SK-N-SH (cell line): ENCODE measurements around the gene LRP1. TPM values are rescaled to one million over a fixed set of nuclear protein-coding genes. Genes with fewer than 3 reads are reported as not detected.

Experiments used
- CTCF ChIA-PET: fragments of 300-600, 350-600 bp; formaldehyde crosslinking; extraction: SDS; loops from one replicate; lab custom pipeline; 2021; lab: Yijun Ruan, JAX
- POLR2A ChIA-PET: fragments of 350-600 bp; sonication (Branson Sonifier 250); formaldehyde crosslinking; extraction: SDS; loops from one replicate; lab custom pipeline; 2020; ENCODE audit warnings: antibody characterized with exemption, inconsistent platforms; lab: Yijun Ruan, JAX
- DNase-seq: peaks from one replicate; pipeline ENCODE4 v3.0.0; 2012
- H2AFZ ChIP-seq: fragments of 200-600 bp; sonication (generic); 2 replicates; pipeline ENCODE4 v1.8.1; 2016; ENCODE audit warnings: antibody characterized with exemption, mild to moderate bottlenecking, low read depth
- H3F3A ChIP-seq: fragments of 200-600 bp; sonication (generic); replicated peaks from 2 replicates; pipeline ENCODE3; 2016; ENCODE audit warnings: antibody characterized with exemption, mild to moderate bottlenecking; ENCODE audit not compliant: insufficient read depth
- H3K27ac ChIP-seq, 2 experiments: fragments of 200-500 bp in 1 of 2; fragments of 200-600 bp in 1 of 2; sonication (Bioruptor generic) in 1 of 2; sonication (generic), shearing (Covaris generic) in 1 of 2; 2 replicates each; pipeline versions ENCODE4 v1.5.1 to v1.6.1; 2014 to 2016; ENCODE audit warnings: low read depth in 2 of 2, inconsistent platforms in 1 of 2, low read length in 1 of 2, mild to moderate bottlenecking in 1 of 2, mixed read lengths in 1 of 2
- H3K27me3 ChIP-seq: fragments of 200-600 bp; sonication (generic), shearing (Covaris generic); 2 replicates; pipeline ENCODE4 v1.6.1; 2016; ENCODE audit warnings: mixed run types; ENCODE audit not compliant: insufficient read depth
- H3K36me3 ChIP-seq, 2 experiments: fragments of 200-500 bp in 1 of 2; fragments of 200-600 bp in 1 of 2; sonication (Bioruptor generic) in 1 of 2; sonication (generic) in 1 of 2; replicated peaks in 1 of 2; 2 replicates each; pipeline versions ENCODE3 to v1.5.1; 2014 to 2016; ENCODE audit warnings: low read length in 1 of 2, mild to moderate bottlenecking in 1 of 2; ENCODE audit not compliant: insufficient read depth in 2 of 2, control insufficient read depth in 1 of 2
- H3K4me1 ChIP-seq, 2 experiments: fragments of 200-500 bp in 1 of 2; fragments of 200-600 bp in 1 of 2; sonication (Bioruptor generic) in 1 of 2; sonication (generic), shearing (Covaris generic) in 1 of 2; 2 replicates each; pipeline versions ENCODE4 v1.5.1 to v1.6.1; 2014 to 2016; ENCODE audit warnings: low read depth in 1 of 2, low read length in 1 of 2, mixed run types in 1 of 2; ENCODE audit not compliant: insufficient read depth in 2 of 2, control insufficient read depth in 1 of 2
- H3K4me2 ChIP-seq: fragments of 200-600 bp; sonication (generic), shearing (Covaris generic); 2 replicates; pipeline ENCODE4 v1.6.1; 2017; ENCODE audit warnings: mixed run types
- H3K4me3 ChIP-seq, 2 experiments: fragments of 200-500 bp in 1 of 2; fragments of 200-600 bp in 1 of 2; sonication (Bioruptor generic) in 1 of 2; sonication (generic), shearing (Covaris generic) in 1 of 2; 2 replicates each; pipeline versions ENCODE4 v1.5.1 to v1.8.1; 2014 to 2016; ENCODE audit warnings: low read depth in 2 of 2, inconsistent platforms in 1 of 2, low read length in 1 of 2, mild to moderate bottlenecking in 1 of 2, mixed read lengths in 1 of 2, moderate library complexity in 1 of 2
- H3K79me2 ChIP-seq: fragments of 200-600 bp; sonication (generic); 2 replicates; pipeline ENCODE4 v1.8.1; 2017; ENCODE audit warnings: mild to moderate bottlenecking; ENCODE audit not compliant: insufficient read depth
- H3K9ac ChIP-seq: fragments of 200-600 bp; sonication (generic); 2 replicates; pipeline ENCODE4 v1.6.1; 2017; ENCODE audit warnings: mixed run types
- H3K9me2 ChIP-seq: fragments of 200-600 bp; sonication (generic); 2 replicates; pipeline ENCODE4 v1.6.1; 2017; ENCODE audit warnings: mixed run types
- H3K9me3 ChIP-seq: fragments of 200-600 bp; sonication (generic); 2 replicates; pipeline ENCODE4 v1.6.1; 2017; ENCODE audit warnings: mixed run types, mild to moderate bottlenecking, moderate library complexity
- H4K20me1 ChIP-seq: fragments of 200-600 bp; sonication (generic); 2 replicates; pipeline ENCODE4 v1.6.1; 2017; ENCODE audit warnings: mild to moderate bottlenecking, mixed run types; ENCODE audit not compliant: insufficient read depth
- CHD2 ChIP-seq: fragments of 150-350 bp; IDR thresholded peaks from 2 replicates; pipeline ENCODE4 v1.6.1; 2018; ENCODE audit warnings: low read length; ENCODE audit not compliant: partially characterized antibody
- FOXM1 ChIP-seq: IDR thresholded peaks from 2 replicates; pipeline ENCODE4 v1.4.0; 2012; ENCODE audit warnings: low read depth, mild to moderate bottlenecking
- GABPA ChIP-seq: IDR thresholded peaks from 2 replicates; pipeline ENCODE4 v1.4.0; 2012; ENCODE audit warnings: low read depth, mild to moderate bottlenecking
- GATA2 ChIP-seq: sonication (generic); formaldehyde crosslinking; IDR thresholded peaks from 2 replicates; pipeline ENCODE4 v1.5.0; 2020; ENCODE audit warnings: mild to moderate bottlenecking, missing genetic modification reagents
- MEF2A ChIP-seq: IDR thresholded peaks from 2 replicates; pipeline ENCODE4 v1.4.0; 2012; ENCODE audit warnings: low read depth, borderline replicate concordance
- MXI1 ChIP-seq: IDR thresholded peaks from 2 replicates; pipeline ENCODE4 v1.6.1; 2012; ENCODE audit warnings: mild to moderate bottlenecking, low read depth, low read length, improper control_type of control experiment
- NFIC ChIP-seq: IDR thresholded peaks from 2 replicates; pipeline ENCODE4 v1.4.0; 2012; ENCODE audit warnings: borderline replicate concordance
- RCOR1 ChIP-seq: fragments of 150-350 bp; IDR thresholded peaks from 2 replicates; pipeline ENCODE4 v1.6.1; 2017; ENCODE audit warnings: antibody characterized with exemption, low read length
- RXRA ChIP-seq: IDR thresholded peaks from 2 replicates; pipeline ENCODE4 v1.4.0; 2012; ENCODE audit warnings: low read depth, mild to moderate bottlenecking, borderline replicate concordance
- WGBS: methylation state at CpG from one replicate; pipeline ENCODE4 v1.1.6; 2017; ENCODE audit warnings: low lambda C conversion rate; 5-methylcytosine and 5-hydroxymethylcytosine counted together
- polyA plus RNA-seq, 3 experiments: library from polyadenylated mRNA; depleted of rRNA; stranded (reverse); fragments of >200 nt; gene quantifications; 2 replicates each; pipeline ENCODE4 v1.2.3, GENCODE V29; 2012

Gene LRP1
- polyA plus RNA-seq, 1 of the 3 experiments (the other 2 are of a cell fraction), result 55.0 TPM

- DNase-seq, result peak; percentile 78
- no peaks in the 10 kb centered on the region for H3K9me2 ChIP-seq
- H3K36me3 ChIP-seq, result peaks cover 0 to 22% of the 10 kb centered on the region in 2 experiments
- no peak overlapping the region for H3K4me3 ChIP-seq
- H3K9ac ChIP-seq, result no peak overlapping the region
- peaks cover 49% of the 10 kb centered on the region for H4K20me1 ChIP-seq
- peaks cover 56% of the 10 kb centered on the region for H3K79me2 ChIP-seq
- peak overlapping the region in 1 of 2 experiments; percentile 73; a peak in 2 of 4 replicates for H3K27ac ChIP-seq
- H3K9me3 ChIP-seq, result no peaks in the 10 kb centered on the region
- peaks cover 36 to 51% of the 10 kb centered on the region in 2 experiments for H3K4me1 ChIP-seq
- WGBS, result 49% methylated on average over 9 of the region's 18 CpGs
- H2AFZ ChIP-seq, result no peak overlapping the region
- ChIA-PET POLR2A (no interaction called here), CTCF (interaction anchor here (0.6 to 23.5 kb wide), 9 partner anchors 9 to 497 kb away, joined by 3 to 643 read pairs (median 3); partner anchors contain the start of gene LRP1-AS)
- H3F3A ChIP-seq, result peaks cover 5% of the 10 kb centered on the region
- H3K27me3 ChIP-seq, result no peaks in the 10 kb centered on the region
- peak overlapping the region; percentile 40; the same call in 1 of the 2 replicates for H3K4me2 ChIP-seq
- TF ChIP-seq NFIC (no peak), RCOR1 (peak; percentile 16; the same call in 1 of the 2 replicates), MEF2A (no peak), FOXM1 (no peak), GATA2 (no peak), RXRA (no peak), MXI1 (no peak; the same call in 1 of the 2 replicates), CHD2 (peak; percentile 26)
Observed at GRCh38 chr12:57135527-57136326, 7.4 kb downstream of the LRP1 start.

- no peak for TF ChIP-seq GABPA
- TF ChIP-seq, all 33 proteins: peak for 0
- Histone ChIP-seq H3K36me3 (peaks cover 10 to 49% of the 10 kb centered on the region in 2 experiments), H3K79me2 (peaks cover 28% of the 10 kb centered on the region; the same call in 1 of the 2 replicates), H2AFZ (no peak overlapping the region), H4K20me1 (peaks cover 24% of the 10 kb centered on the region; the same call in 1 of the 2 replicates), H3K4me3 (no peak overlapping the region), H3K4me2 (no peak overlapping the region), H3K9me3 (no peaks in the 10 kb centered on the region), H3K27me3 (no peaks in the 10 kb centered on the region), H3K9ac (no peak overlapping the region), H3K9me2 (no peaks in the 10 kb centered on the region), H3F3A (peaks cover 5% of the 10 kb centered on the region), H3K27ac (peak overlapping the region in 1 of 2 experiments; percentile 7; a peak in 1 of 4 replicates), H3K4me1 (peaks cover 11 to 23% of the 10 kb centered on the region in 2 experiments; a peak in 2 of 4 replicates)
- ChIA-PET CTCF (interaction anchor here (0.8 to 1.3 kb wide), 3 partner anchors 15 to 75 kb away, joined by 3 to 7 read pairs (median 3); no protein-coding TSS in a partner anchor), POLR2A (no interaction called here)
- peak; percentile 10 for DNase-seq
- WGBS, result 92% methylated on average over 13 of the region's 13 CpGs
Observed at GRCh38 chr12:57138526-57139272, 10.4 kb downstream of the LRP1 start.
